GM12878 (cell line): ENCODE data around the gene ZBTB5. TPM values are rescaled to one million over a fixed set of nuclear protein-coding genes. Genes with fewer than 3 reads are reported as not detected.

Experiments used
- ATAC-seq: fragments of 200-7000 bp; cut with Tn5 transposase; 3 replicates; pipeline ENCODE4 v1.9.1; 2020; ENCODE audit warnings: mild to moderate bottlenecking, moderate library complexity
- BruUV-seq: library from RNA; stranded (reverse); fragments of 400-500 nt; replicated peaks from 2 replicates; lab custom pipeline; 2021; lab: Mats Ljungman, UMichigan
- CTCF ChIA-PET: fragments of 300-600 bp; sonication (Branson Sonifier 250); formaldehyde crosslinking; extraction: SDS; loops from one replicate; lab custom pipeline; 2021; ENCODE audit warnings: inconsistent platforms; lab: Yijun Ruan, JAX
- POLR2A ChIA-PET: fragments of 350-600 bp; formaldehyde crosslinking; extraction: SDS; loops from one replicate; lab custom pipeline; 2021; ENCODE audit warnings: inconsistent platforms; lab: Charles Lee
- RAD21 ChIA-PET: fragments of 300-600 bp; sonication (Branson Sonifier 250); formaldehyde crosslinking; loops from one replicate; lab custom pipeline; 2023; ENCODE audit warnings: antibody characterized with exemption; ENCODE audit not compliant: unreplicated experiment; lab: Charles Lee
- SMC1A ChIA-PET: fragments of 300-600 bp; sonication (Branson Sonifier 250); formaldehyde crosslinking; loops from one replicate; lab custom pipeline; 2023; ENCODE audit not compliant: unreplicated experiment, uncharacterized antibody; lab: Charles Lee
- DNase-seq: peaks from one replicate; pipeline ENCODE4 v3.0.0-alpha.2; 2011; ENCODE audit warnings: low read depth, low spot score
- FAIRE-seq: peaks from 3 replicates; lab custom pipeline; 2011; peaks lifted over from hg19 to GRCh38; lab: Jason Lieb, UNC
- H2AFZ ChIP-seq: 2 replicates; pipeline ENCODE4 v1.6.0; 2011; ENCODE audit warnings: low read depth, low read length, control low read depth; ENCODE audit not compliant: control insufficient read depth
- H3K27ac ChIP-seq: 2 replicates; pipeline ENCODE4 v1.5.1; 2011; ENCODE audit warnings: control low read depth; ENCODE audit not compliant: control insufficient read depth, insufficient read depth
- H3K27me3 ChIP-seq, 2 experiments: replicated peaks in 1 of 2; 2 replicates each; pipeline versions ENCODE4 v1.6.0 to v1.6.1; 2011; ENCODE audit warnings: low read length in 1 of 2; ENCODE audit not compliant: control insufficient read depth in 2 of 2, insufficient read depth in 2 of 2
- H3K36me3 ChIP-seq, 2 experiments: 2 replicates each; pipeline ENCODE4 v1.5.1; 2011; ENCODE audit warnings: low read length in 1 of 2; ENCODE audit not compliant: control insufficient read depth in 2 of 2, insufficient read depth in 2 of 2
- H3K4me1 ChIP-seq: 2 replicates; pipeline ENCODE4 v1.6.1; 2011; ENCODE audit warnings: mild to moderate bottlenecking, low read length, moderate library complexity, mixed read lengths; ENCODE audit not compliant: control insufficient read depth, insufficient read depth
- H3K4me2 ChIP-seq: 2 replicates; pipeline ENCODE4 v1.6.0; 2011; ENCODE audit warnings: control low read depth; ENCODE audit not compliant: control insufficient read depth, insufficient read depth
- H3K4me3 ChIP-seq: fragments of 200-600 bp; sonication (generic); 2 replicates; pipeline ENCODE4 v1.5.1; 2016
- H3K79me2 ChIP-seq: 2 replicates; pipeline ENCODE4 v1.6.0; 2011; ENCODE audit warnings: low read length; ENCODE audit not compliant: control insufficient read depth, insufficient read depth
- H3K9ac ChIP-seq: 2 replicates; pipeline ENCODE4 v1.8.0; 2011; ENCODE audit warnings: low read length, control low read depth, mixed read lengths; ENCODE audit not compliant: control insufficient read depth, insufficient read depth
- H3K9me3 ChIP-seq: replicated peaks from 3 replicates; pipeline ENCODE4 v1.5.1; 2011; ENCODE audit warnings: mild to moderate bottlenecking, low read length; ENCODE audit not compliant: control insufficient read depth, insufficient read depth
- H4K20me1 ChIP-seq: 2 replicates; pipeline ENCODE4 v1.6.0; 2011; ENCODE audit not compliant: control insufficient read depth, insufficient read depth
- ATF3 ChIP-seq: IDR thresholded peaks from 2 replicates; pipeline ENCODE4 v1.6.1; 2011; ENCODE audit warnings: low read depth, mild to moderate bottlenecking, low read length, moderate library complexity, borderline replicate concordance; ENCODE audit errors: extremely low read depth
- BHLHE40 ChIP-seq, 2 experiments: fragments of 450-650 bp in 1 of 2; IDR thresholded peaks; 2 replicates each; pipeline ENCODE4 v1.6.1; 2011 to 2017; ENCODE audit warnings: low read depth in 2 of 2, borderline replicate concordance in 1 of 2, improper control_type of control experiment in 1 of 2, low read length in 1 of 2, mild to moderate bottlenecking in 1 of 2
- CBX5 ChIP-seq: sonication (generic); IDR thresholded peaks from 2 replicates; pipeline ENCODE4 v1.6.1; 2016; ENCODE audit warnings: low read depth, moderate library complexity, mild to moderate bottlenecking, inconsistent platforms
- EED ChIP-seq: sonication (generic); IDR thresholded peaks from 2 replicates; pipeline ENCODE4 v1.6.1; 2016; ENCODE audit warnings: antibody characterized with exemption, low read depth
- HDGF ChIP-seq: fragments of 450-650 bp; IDR thresholded peaks from 2 replicates; pipeline ENCODE4 v1.6.1; 2016; ENCODE audit warnings: antibody characterized with exemption
- NFYA ChIP-seq: IDR thresholded peaks from 2 replicates; pipeline ENCODE4 v1.6.1; 2011; ENCODE audit warnings: low read depth, mild to moderate bottlenecking, low read length, improper control_type of control experiment, borderline replicate concordance
- NR2F1 ChIP-seq: fragments of 450-650 bp; conservative IDR thresholded peaks from 2 replicates; pipeline ENCODE4 v1.6.1; 2017; ENCODE audit warnings: mild to moderate bottlenecking
- SMAD5 ChIP-seq: IDR thresholded peaks from 2 replicates; pipeline ENCODE4 v1.6.1; 2016; ENCODE audit warnings: antibody characterized with exemption, low read depth
- STAT3 ChIP-seq: IDR thresholded peaks from 2 replicates; pipeline ENCODE4 v1.6.1; 2011; ENCODE audit warnings: low read depth, low read length, improper control_type of control experiment
- TCF3 ChIP-seq: IDR thresholded peaks from 2 replicates; pipeline ENCODE4 v1.6.1; 2012; ENCODE audit warnings: low read depth, mild to moderate bottlenecking, low read length, borderline replicate concordance; ENCODE audit not compliant: insufficient read depth
- ZNF274 ChIP-seq: IDR thresholded peaks from one replicate; pipeline ENCODE4 v1.8.0; 2011; ENCODE audit not compliant: insufficient read length, insufficient read depth
- WGBS: methylation state at CpG from one replicate; pipeline ENCODE4 v1.1.6; 2016; ENCODE audit warnings: low lambda C conversion rate; ENCODE audit not compliant: insufficient replicate concordance, insufficient coverage; ENCODE audit errors: missing lambda C conversion rate; 5-methylcytosine and 5-hydroxymethylcytosine counted together
- in situ Hi-C: fragments of 300-500 bp; cut with MboI; formaldehyde crosslinking; loops from 9 replicates; pipeline ENCODE4 v1.14.3; 2018; ENCODE audit warnings: mixed read lengths
- intact Hi-C: fragments of 100-400 bp; cut with micrococcal nuclease; formaldehyde crosslinking; loops from one replicate; pipeline ENCODE4 v1.14.2; 2022; ENCODE audit not compliant: unreplicated experiment
- polyA plus RNA-seq, 11 experiments: library from polyadenylated mRNA; depleted of rRNA in 4 of 11; unstranded in 6 of 11; stranded (reverse) in 5 of 11; fragments of >200 nt; fragmentation: Nextera tagmentation in 4 of 11; fragmentation: Illumina TruSeq in 1 of 11; extraction: Ambion mirVana in 4 of 11; extraction: Trizol in 1 of 11; gene quantifications; 1 replicate in 1 of 11; 2 replicates in 10 of 11; pipeline versions ENCODE4 v1.2.1 to v1.2.3, GENCODE V29; 2011 to 2016; ENCODE audit warnings: inconsistent platforms in 2 of 11, missing spikeins in 2 of 11, low read depth in 1 of 11
- total RNA-seq, 4 experiments: library from RNA; depleted of rRNA in 3 of 4; stranded (reverse); fragments of >200 nt in 3 of 4; fragmentation: Illumina TruSeq in 1 of 4; extraction: Trizol in 1 of 4; gene quantifications; 2 replicates each; pipeline versions ENCODE4 v1.2.1 to v1.2.3, GENCODE V29; 2013 to 2021
- TF ChIP-seq, protein P1 (sequence below): fragments of 450-650 bp; IDR thresholded peaks from 2 replicates; pipeline ENCODE4 v1.6.1; 2016; ENCODE audit warnings: mild to moderate bottlenecking
- TF ChIP-seq, protein P2 (sequence below): IDR thresholded peaks from 2 replicates; pipeline ENCODE4 v1.6.1; 2011; ENCODE audit warnings: mild to moderate bottlenecking, low read depth, low read length, moderate library complexity; ENCODE audit not compliant: insufficient replicate concordance
- TF ChIP-seq, protein P3 (sequence below): fragments of 450-650 bp; IDR thresholded peaks from 2 replicates; pipeline ENCODE4 v1.6.1; 2018; ENCODE audit warnings: borderline replicate concordance, mild to moderate bottlenecking; ENCODE audit not compliant: partially characterized antibody
- TF ChIP-seq, protein P4 (sequence below): fragments of 450-650 bp; IDR thresholded peaks from 2 replicates; pipeline ENCODE4 v1.6.1; 2017; ENCODE audit warnings: mild to moderate bottlenecking

The ZBTB5 gene
- total and polyA plus RNA-seq, 10 of the 15 experiments (the other 5 are each of a cell fraction or from before 2014, with no cell fraction given) = 1.4 to 32.5 (median 12.1) TPM

DNA sequence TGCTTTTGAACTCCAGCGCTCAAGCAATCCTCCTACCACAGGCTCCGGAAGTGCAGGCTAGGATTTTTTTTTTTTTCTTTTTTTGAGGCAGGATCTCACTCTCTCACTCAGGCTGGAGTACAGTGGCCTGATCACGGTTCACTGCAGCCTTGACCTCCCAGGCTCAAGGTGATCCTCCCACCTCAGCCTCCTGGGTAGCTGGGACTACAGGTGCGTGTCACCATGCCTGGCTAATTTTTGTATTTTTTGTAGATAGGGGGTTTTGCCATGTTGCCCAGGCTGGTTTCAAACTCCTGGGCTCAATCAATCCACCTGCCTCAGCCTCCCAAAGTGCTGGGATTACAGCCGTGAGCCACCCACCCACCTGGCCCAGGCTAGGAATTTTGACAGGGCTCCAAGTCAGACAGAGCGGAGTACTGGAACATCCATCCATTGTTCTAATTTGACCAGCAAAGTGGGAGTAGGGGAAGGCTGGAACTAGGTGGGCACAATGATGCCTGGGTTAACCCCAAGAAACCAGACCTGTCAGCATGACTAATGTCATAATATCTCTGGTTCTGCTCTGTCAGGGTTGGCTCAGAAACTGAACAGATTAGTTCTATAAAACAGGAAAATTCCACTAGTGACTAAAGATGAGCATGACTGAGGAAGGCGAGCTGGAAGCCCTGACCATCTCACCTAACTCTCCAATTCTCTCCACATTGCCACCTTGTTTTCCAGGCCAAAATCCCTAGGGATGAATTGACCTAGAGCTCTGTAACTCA lies 9.2 kb downstream of the ZBTB5 start:
- BruUV-seq = no TSS peak
- intact Hi-C loops = no loop called here
- in situ Hi-C loops = no loop called here
- FAIRE-seq (no peak), ATAC-seq (peak; percentile 59), DNase-seq (no peak)
- Histone ChIP-seq H3K79me2 (peaks cover 78% of the 10 kb centered on the region), H3K4me3 (no peak overlapping the region), H3K27me3 (no peaks in the 10 kb centered on the region), H3K36me3 (peaks cover 0 to 7% of the 10 kb centered on the region in 2 experiments; a peak in 2 of 4 replicates), H4K20me1 (no peaks in the 10 kb centered on the region), H3K4me1 (peaks cover 13% of the 10 kb centered on the region), H3K27ac (peak overlapping the region; percentile 71), H3K4me2 (peak overlapping the region; percentile 72), H3K9ac (no peak overlapping the region), H2AFZ (no peak overlapping the region), H3K9me3 (no peaks in the 10 kb centered on the region; the same call in 2 of the 3 replicates)
- ChIA-PET CTCF (interaction anchor here (0.6 to 1.7 kb wide), 7 partner anchors 25 to 583 kb away, joined by 3 to 6 read pairs (median 3); no protein-coding TSS in a partner anchor), RAD21 (interaction anchor here (0.6 to 1.4 kb wide), 3 partner anchors 40 to 46 kb away, joined by 3 read pairs; no protein-coding TSS in a partner anchor), SMC1A (interaction anchor here (1.0 to 6.5 kb wide), 6 partner anchors 7 to 45 kb away, joined by 3 to 33 read pairs (median 3); partner anchors contain the start of genes POLR1E and ZBTB5), POLR2A (interaction anchor here (1.1 kb wide), 1 partner anchor 42 kb away, joined by 3 read pairs; no protein-coding TSS in a partner anchor)
- WGBS = 83% methylated on average over 6 of the region's 7 CpGs
- TF ChIP-seq TCF3 (no peak), EED (no peak), SMAD5 (no peak), NFYA (no peak), BHLHE40 (IDR thresholded peaks at IDR 0.05; ENCODE audit: borderline replicate concordance in 1 of 2, low read depth in 2 of 2, low read length in 1 of 2) (no peak), ZNF274 (no peak), NR2F1 (no peak), STAT3 (no peak), ATF3 (no peak), CBX5 (no peak), HDGF (no peak)
- TF ChIP-seq, protein P1, sequence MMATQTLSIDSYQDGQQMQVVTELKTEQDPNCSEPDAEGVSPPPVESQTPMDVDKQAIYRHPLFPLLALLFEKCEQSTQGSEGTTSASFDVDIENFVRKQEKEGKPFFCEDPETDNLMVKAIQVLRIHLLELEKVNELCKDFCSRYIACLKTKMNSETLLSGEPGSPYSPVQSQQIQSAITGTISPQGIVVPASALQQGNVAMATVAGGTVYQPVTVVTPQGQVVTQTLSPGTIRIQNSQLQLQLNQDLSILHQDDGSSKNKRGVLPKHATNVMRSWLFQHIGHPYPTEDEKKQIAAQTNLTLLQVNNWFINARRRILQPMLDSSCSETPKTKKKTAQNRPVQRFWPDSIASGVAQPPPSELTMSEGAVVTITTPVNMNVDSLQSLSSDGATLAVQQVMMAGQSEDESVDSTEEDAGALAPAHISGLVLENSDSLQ = no peak
- TF ChIP-seq, protein P2, sequence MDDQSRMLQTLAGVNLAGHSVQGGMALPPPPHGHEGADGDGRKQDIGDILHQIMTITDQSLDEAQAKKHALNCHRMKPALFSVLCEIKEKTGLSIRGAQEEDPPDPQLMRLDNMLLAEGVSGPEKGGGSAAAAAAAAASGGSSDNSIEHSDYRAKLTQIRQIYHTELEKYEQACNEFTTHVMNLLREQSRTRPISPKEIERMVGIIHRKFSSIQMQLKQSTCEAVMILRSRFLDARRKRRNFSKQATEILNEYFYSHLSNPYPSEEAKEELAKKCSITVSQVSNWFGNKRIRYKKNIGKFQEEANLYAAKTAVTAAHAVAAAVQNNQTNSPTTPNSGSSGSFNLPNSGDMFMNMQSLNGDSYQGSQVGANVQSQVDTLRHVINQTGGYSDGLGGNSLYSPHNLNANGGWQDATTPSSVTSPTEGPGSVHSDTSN = no peak
- TF ChIP-seq, protein P3, sequence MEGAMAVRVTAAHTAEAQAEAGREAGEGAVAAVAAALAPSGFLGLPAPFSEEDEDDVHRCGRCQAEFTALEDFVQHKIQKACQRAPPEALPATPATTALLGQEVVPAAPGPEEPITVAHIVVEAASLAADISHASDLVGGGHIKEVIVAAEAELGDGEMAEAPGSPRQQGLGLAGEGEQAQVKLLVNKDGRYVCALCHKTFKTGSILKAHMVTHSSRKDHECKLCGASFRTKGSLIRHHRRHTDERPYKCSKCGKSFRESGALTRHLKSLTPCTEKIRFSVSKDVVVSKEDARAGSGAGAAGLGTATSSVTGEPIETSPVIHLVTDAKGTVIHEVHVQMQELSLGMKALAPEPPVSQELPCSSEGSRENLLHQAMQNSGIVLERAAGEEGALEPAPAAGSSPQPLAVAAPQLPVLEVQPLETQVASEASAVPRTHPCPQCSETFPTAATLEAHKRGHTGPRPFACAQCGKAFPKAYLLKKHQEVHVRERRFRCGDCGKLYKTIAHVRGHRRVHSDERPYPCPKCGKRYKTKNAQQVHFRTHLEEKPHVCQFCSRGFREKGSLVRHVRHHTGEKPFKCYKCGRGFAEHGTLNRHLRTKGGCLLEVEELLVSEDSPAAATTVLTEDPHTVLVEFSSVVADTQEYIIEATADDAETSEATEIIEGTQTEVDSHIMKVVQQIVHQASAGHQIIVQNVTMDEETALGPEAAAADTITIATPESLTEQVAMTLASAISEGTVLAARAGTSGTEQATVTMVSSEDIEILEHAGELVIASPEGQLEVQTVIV = no peak
- TF ChIP-seq, protein P4, sequence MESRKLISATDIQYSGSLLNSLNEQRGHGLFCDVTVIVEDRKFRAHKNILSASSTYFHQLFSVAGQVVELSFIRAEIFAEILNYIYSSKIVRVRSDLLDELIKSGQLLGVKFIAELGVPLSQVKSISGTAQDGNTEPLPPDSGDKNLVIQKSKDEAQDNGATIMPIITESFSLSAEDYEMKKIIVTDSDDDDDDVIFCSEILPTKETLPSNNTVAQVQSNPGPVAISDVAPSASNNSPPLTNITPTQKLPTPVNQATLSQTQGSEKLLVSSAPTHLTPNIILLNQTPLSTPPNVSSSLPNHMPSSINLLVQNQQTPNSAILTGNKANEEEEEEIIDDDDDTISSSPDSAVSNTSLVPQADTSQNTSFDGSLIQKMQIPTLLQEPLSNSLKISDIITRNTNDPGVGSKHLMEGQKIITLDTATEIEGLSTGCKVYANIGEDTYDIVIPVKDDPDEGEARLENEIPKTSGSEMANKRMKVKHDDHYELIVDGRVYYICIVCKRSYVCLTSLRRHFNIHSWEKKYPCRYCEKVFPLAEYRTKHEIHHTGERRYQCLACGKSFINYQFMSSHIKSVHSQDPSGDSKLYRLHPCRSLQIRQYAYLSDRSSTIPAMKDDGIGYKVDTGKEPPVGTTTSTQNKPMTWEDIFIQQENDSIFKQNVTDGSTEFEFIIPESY = no peak
